Endometrial microvascular endothelial cells (primary cell): ENCODE measurements around the gene PPP1R13B. TPM values are rescaled to one million over a fixed set of nuclear protein-coding genes. Genes with fewer than 3 reads are reported as not detected.
"Not testable (repeated sequence)": the region's sequence is repeated elsewhere in the genome, so short reads cannot be mapped to it uniquely, and the experiment has no call there.

Source experiments
- in situ Hi-C: cut with HindIII; loops from 2 replicates; pipeline ENCODE4 v1.10.0; 2017; ENCODE audit warnings: low sequenced_read_pairs, low pct_unique_long_range_greater_than_20kb; ENCODE audit errors: inconsistent ontology term
- total RNA-seq: library from RNA; depleted of rRNA; stranded (reverse); fragments of >200 nt; gene quantifications from one replicate; pipeline ENCODE4 v1.2.3, GENCODE V29; 2015; ENCODE audit errors: inconsistent ontology term

PPP1R13B gene
- 13.1 TPM for total RNA-seq

GRCh38 chr14:103847451-103848174 is at the start of gene PPP1R13B:
Gene PPP1R13B, minus strand, starts transcription at chr14:103847575. Its CDS starts 268 bp downstream, at chr14:103847307.
- in situ Hi-C loops = no loop called here

- in situ Hi-C loops = no loop called here
These were observed 49.2 kb upstream of the PPP1R13B start for GRCh38 chr14:103896578-103896977.

GRCh38 chr14:103894723-103895059 is 47.3 kb upstream of the PPP1R13B start:
- in situ Hi-C loops = no loop called here

- in situ Hi-C loops = no loop called here
These were observed 46.8 kb upstream of the PPP1R13B start for GRCh38 chr14:103894034-103894722.

- in situ Hi-C loops = no loop called here
These were observed 44.9 kb upstream of the PPP1R13B start for GRCh38 chr14:103892247-103892646.

- in situ Hi-C loops = no loop called here
These were observed 44.4 kb upstream of the PPP1R13B start for GRCh38 chr14:103891667-103892215.

- in situ Hi-C loops = no loop called here
These were observed 43.7 kb upstream of the PPP1R13B start for GRCh38 chr14:103890821-103891666.

GRCh38 chr14:103890052-103890371 is 42.6 kb upstream of the PPP1R13B start:
- in situ Hi-C loops = no loop called here

GRCh38 chr14:103889313-103890051 is 42.1 kb upstream of the PPP1R13B start:
- in situ Hi-C loops = no loop called here

- in situ Hi-C loops = not testable (repeated sequence)
These were observed 41.6 kb upstream of the PPP1R13B start for GRCh38 chr14:103889002-103889312.

GRCh38 chr14:103887557-103888115 is 40.3 kb upstream of the PPP1R13B start:
- in situ Hi-C loops = no loop called here

GRCh38 chr14:103887170-103887501 is 39.8 kb upstream of the PPP1R13B start:
- in situ Hi-C loops = no loop called here

GRCh38 chr14:103886304-103887169 is 39.2 kb upstream of the PPP1R13B start:
- in situ Hi-C loops = no loop called here

- in situ Hi-C loops = no loop called here
These were observed 38.1 kb upstream of the PPP1R13B start for GRCh38 chr14:103885509-103885932.

- in situ Hi-C loops = no loop called here
These were observed 37.5 kb upstream of the PPP1R13B start for GRCh38 chr14:103884854-103885253.

GRCh38 chr14:103883263-103883523 is 35.8 kb upstream of the PPP1R13B start:
- in situ Hi-C loops = no loop called here

GRCh38 chr14:103882503-103883262 is 35.3 kb upstream of the PPP1R13B start:
- in situ Hi-C loops = no loop called here
